Smooth muscle cell (in vitro differentiated cells): ENCODE data around the gene ABHD2. TPM values are rescaled to one million over a fixed set of nuclear protein-coding genes. Genes with fewer than 3 reads are reported as not detected.

Experiments used
- DNase-seq: peaks from one replicate; lab custom pipeline; 2025; ENCODE audit not compliant: unreplicated experiment; lab: John Stamatoyannopoulos, UW
- H2AFZ ChIP-seq: fragments of 200-600 bp; sonication (generic); 2 replicates; pipeline ENCODE4 v1.6.0; 2016; ENCODE audit warnings: antibody characterized with exemption, low read depth, mild to moderate bottlenecking
- H3F3A ChIP-seq: fragments of 200-600 bp; sonication (generic); 2 replicates; pipeline ENCODE4 v1.6.0; 2017; ENCODE audit warnings: antibody characterized with exemption, low read depth
- H3K27ac ChIP-seq: fragments of 200-600 bp; sonication (generic); 2 replicates; pipeline ENCODE4 v1.5.1; 2016; ENCODE audit warnings: low read depth, mild to moderate bottlenecking
- H3K27me3 ChIP-seq: fragments of 200-600 bp; sonication (generic); 2 replicates; pipeline ENCODE4 v1.6.1; 2016; ENCODE audit warnings: low read depth, mild to moderate bottlenecking
- H3K36me3 ChIP-seq: fragments of 200-600 bp; sonication (generic); 2 replicates; pipeline ENCODE4 v1.5.1; 2016; ENCODE audit warnings: low read depth
- H3K4me1 ChIP-seq: fragments of 200-600 bp; sonication (generic); 2 replicates; pipeline ENCODE4 v1.5.1; 2016; ENCODE audit warnings: low read depth
- H3K4me2 ChIP-seq: fragments of 200-600 bp; sonication (generic); 2 replicates; pipeline ENCODE4 v1.6.0; 2016; ENCODE audit warnings: mild to moderate bottlenecking
- H3K4me3 ChIP-seq: fragments of 200-600 bp; sonication (generic); 2 replicates; pipeline ENCODE4 v1.5.1; 2016; ENCODE audit warnings: mild to moderate bottlenecking
- H3K79me2 ChIP-seq: fragments of 200-600 bp; sonication (generic); 2 replicates; pipeline ENCODE4 v1.6.0; 2016; ENCODE audit warnings: low read depth, mild to moderate bottlenecking
- H3K9ac ChIP-seq: fragments of 200-600 bp; sonication (generic); 2 replicates; pipeline ENCODE4 v1.6.0; 2016; ENCODE audit warnings: low read depth
- H3K9me3 ChIP-seq: fragments of 200-600 bp; sonication (generic); replicated peaks from 2 replicates; pipeline ENCODE4 v1.5.1; 2016; ENCODE audit warnings: low read depth
- H4K20me1 ChIP-seq: fragments of 200-600 bp; sonication (generic); 2 replicates; pipeline ENCODE4 v1.6.0; 2016; ENCODE audit warnings: low read depth
- CTCF ChIP-seq: fragments of 200-600 bp; sonication (generic); IDR thresholded peaks from 2 replicates; pipeline ENCODE4 v1.5.1; 2017; ENCODE audit warnings: borderline replicate concordance, mild to moderate bottlenecking, antibody characterized with exemption; ENCODE audit not compliant: insufficient read depth, poor library complexity, severe bottlenecking
- WGBS: methylation state at CpG from one replicate; pipeline ENCODE4 v1.1.7; 2016; ENCODE audit warnings: low lambda C conversion rate; 5-methylcytosine and 5-hydroxymethylcytosine counted together
- polyA plus RNA-seq: library from polyadenylated mRNA; unstranded; fragments of >200 nt; fragmentation: Nextera tagmentation; extraction: Ambion mirVana; gene quantifications from 2 replicates; pipeline ENCODE4 v1.2.1, GENCODE V29; 2016
- total RNA-seq: library from RNA; depleted of rRNA; stranded (reverse); fragments of >200 nt; gene quantifications from 2 replicates; pipeline ENCODE4 v1.2.3, GENCODE V29; 2014

ABHD2 gene
- total and polyA plus RNA-seq, 2 experiments from 2014 or later, result 9.4 to 23.9 TPM

- WGBS, result 95% methylated on average over 6 of the region's 6 CpGs
- no peak for DNase-seq
- H3K79me2 ChIP-seq, result no peaks in the 10 kb centered on the region
- no peaks in the 10 kb centered on the region for H3K27me3 ChIP-seq
- H2AFZ ChIP-seq, result no peak overlapping the region
- H3K36me3 ChIP-seq, result no peaks in the 10 kb centered on the region
- H4K20me1 ChIP-seq, result no peaks in the 10 kb centered on the region
- no peak overlapping the region for H3K4me3 ChIP-seq
- H3K4me2 ChIP-seq, result no peak overlapping the region
- no peaks in the 10 kb centered on the region for H3F3A ChIP-seq
- H3K27ac ChIP-seq, result no peak overlapping the region
- no peak for TF ChIP-seq CTCF
- H3K9ac ChIP-seq, result no peak overlapping the region
- H3K9me3 ChIP-seq, result no peaks in the 10 kb centered on the region
- H3K4me1 ChIP-seq, result no peaks in the 10 kb centered on the region
These were observed 96.1 kb downstream of the ABHD2 start for GRCh38 chr15:89184357-89184756.

GRCh38 chr15:89184886-89185526 is 96.8 kb downstream of the ABHD2 start:
- Histone ChIP-seq H3K79me2 (no peaks in the 10 kb centered on the region), H4K20me1 (no peaks in the 10 kb centered on the region)

DNA sequence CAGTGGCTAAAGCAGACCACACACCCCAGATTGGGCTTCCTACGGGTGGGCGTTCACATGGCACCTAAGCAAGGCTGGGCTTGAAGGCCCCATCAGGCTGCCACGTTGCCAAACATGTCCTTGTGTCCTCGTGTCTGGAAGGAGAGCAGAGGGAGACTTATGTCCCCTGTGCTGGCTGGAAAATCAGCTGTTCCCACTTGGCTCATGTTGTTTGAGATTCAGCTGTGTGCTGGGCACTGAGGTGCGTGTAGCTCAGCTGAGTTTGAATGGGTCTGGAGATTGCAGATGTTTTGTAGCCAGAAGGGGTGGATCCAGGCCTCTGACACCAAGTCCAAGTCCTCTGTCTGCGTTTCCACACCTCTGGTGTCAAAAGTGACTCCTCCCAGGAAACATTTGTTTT is 98.5 kb downstream of the ABHD2 start:
- no peaks in the 10 kb centered on the region for H3K9me3 ChIP-seq
- no peaks in the 10 kb centered on the region for H3K4me1 ChIP-seq
- H3K9ac ChIP-seq, result no peak overlapping the region
- no peak overlapping the region for H3K27ac ChIP-seq
- WGBS, result 98% methylated on average over 6 of the region's 6 CpGs
- no peak overlapping the region for H3K4me2 ChIP-seq
- no peaks in the 10 kb centered on the region for H3K36me3 ChIP-seq
- H3F3A ChIP-seq, result no peaks in the 10 kb centered on the region
- H2AFZ ChIP-seq, result no peak overlapping the region
- H3K79me2 ChIP-seq, result no peaks in the 10 kb centered on the region
- no peak overlapping the region for H3K4me3 ChIP-seq
- H4K20me1 ChIP-seq, result no peaks in the 10 kb centered on the region
- no peaks in the 10 kb centered on the region for H3K27me3 ChIP-seq
- no peak for TF ChIP-seq CTCF
- DNase-seq, result no peak

More at GRCh38 chr15:89184886-89185526, 96.8 kb downstream of the ABHD2 start:
- Histone ChIP-seq H3K9me3 (no peaks in the 10 kb centered on the region), H3K27ac (no peak overlapping the region), H2AFZ (no peak overlapping the region), H3K4me1 (no peaks in the 10 kb centered on the region), H3K27me3 (no peaks in the 10 kb centered on the region), H3F3A (no peaks in the 10 kb centered on the region), H3K9ac (no peak overlapping the region), H3K4me3 (no peak overlapping the region), H3K4me2 (no peak overlapping the region), H3K36me3 (no peaks in the 10 kb centered on the region)
- 97% methylated on average over 10 of the region's 12 CpGs for WGBS
- no peak for TF ChIP-seq CTCF
- DNase-seq, result no peak
